GM12873 (cell line): ENCODE measurements around the gene KREMEN1.

Source experiments
- TF ChIP-seq, protein P1 (sequence below): IDR thresholded peaks from 2 replicates; pipeline ENCODE4 v1.5.1; 2012; ENCODE audit warnings: low read depth, mild to moderate bottlenecking, moderate library complexity, low read length, control low read depth; ENCODE audit not compliant: insufficient read depth; ENCODE audit errors: missing control alignments

Gene KREMEN1

DNA sequence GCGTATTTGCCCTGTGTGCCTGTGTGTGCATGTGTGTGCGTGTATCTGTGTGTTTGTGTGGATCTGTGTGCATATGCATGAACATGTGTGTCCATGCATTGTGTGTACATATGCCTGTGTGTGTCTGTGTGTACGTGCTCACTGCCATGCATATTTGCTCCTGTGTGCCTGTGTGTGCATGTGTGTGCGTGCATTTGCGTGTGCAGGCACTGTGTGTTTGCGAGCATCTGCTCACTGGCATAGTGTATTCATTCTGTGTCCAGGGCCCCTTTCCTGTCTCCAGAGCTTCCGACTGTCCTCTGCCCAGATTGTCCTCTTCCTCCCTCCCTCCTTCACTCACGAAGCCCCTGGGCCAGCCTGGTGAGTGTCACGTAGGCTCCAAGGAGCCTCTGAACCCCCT lies 138.6 kb downstream of the KREMEN1 start:
- TF ChIP-seq, protein P1, sequence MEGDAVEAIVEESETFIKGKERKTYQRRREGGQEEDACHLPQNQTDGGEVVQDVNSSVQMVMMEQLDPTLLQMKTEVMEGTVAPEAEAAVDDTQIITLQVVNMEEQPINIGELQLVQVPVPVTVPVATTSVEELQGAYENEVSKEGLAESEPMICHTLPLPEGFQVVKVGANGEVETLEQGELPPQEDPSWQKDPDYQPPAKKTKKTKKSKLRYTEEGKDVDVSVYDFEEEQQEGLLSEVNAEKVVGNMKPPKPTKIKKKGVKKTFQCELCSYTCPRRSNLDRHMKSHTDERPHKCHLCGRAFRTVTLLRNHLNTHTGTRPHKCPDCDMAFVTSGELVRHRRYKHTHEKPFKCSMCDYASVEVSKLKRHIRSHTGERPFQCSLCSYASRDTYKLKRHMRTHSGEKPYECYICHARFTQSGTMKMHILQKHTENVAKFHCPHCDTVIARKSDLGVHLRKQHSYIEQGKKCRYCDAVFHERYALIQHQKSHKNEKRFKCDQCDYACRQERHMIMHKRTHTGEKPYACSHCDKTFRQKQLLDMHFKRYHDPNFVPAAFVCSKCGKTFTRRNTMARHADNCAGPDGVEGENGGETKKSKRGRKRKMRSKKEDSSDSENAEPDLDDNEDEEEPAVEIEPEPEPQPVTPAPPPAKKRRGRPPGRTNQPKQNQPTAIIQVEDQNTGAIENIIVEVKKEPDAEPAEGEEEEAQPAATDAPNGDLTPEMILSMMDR = no peak

DNA sequence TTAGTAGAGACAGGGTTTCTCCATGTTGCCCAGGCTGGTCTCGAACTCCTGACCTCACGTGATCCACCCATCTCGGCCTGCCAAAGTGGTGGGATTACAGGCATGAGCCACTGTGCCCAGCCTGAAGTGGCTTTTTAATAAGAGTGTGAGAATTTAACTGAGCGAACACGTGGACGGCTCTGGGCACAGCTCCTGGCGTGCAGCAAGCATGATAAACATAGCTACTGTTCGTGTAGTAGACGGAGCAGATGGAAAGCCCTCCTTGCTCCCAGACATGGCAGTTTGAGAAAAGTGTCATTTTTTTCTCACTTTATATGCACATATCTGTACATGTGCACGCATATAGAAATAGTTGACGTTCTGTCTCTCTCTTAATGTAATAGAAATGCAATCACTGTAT lies 139.9 kb downstream of the KREMEN1 start:
- TF ChIP-seq, protein P1 = no peak

DNA sequence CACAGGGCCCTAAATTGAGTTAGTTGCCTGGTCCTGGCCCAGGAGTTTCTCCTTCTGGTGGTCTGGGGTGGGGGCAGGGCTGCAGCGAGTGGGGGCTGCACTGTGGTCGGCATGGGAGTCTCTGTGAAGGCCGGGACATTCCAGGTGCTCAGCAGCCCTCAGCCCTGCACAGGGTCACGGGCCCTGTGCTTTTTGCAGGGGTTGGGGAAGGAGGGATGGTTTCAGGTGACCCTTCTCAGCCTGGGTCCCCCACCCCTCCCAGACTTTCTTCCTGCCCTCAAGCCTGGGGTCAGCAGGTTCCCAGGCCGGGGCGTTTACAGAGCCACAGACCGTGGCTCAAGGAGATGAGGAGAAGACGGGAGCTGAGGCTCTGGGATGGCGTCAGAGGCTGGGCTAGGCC lies 140.7 kb downstream of the KREMEN1 start:
- TF ChIP-seq, protein P1 = no peak

DNA sequence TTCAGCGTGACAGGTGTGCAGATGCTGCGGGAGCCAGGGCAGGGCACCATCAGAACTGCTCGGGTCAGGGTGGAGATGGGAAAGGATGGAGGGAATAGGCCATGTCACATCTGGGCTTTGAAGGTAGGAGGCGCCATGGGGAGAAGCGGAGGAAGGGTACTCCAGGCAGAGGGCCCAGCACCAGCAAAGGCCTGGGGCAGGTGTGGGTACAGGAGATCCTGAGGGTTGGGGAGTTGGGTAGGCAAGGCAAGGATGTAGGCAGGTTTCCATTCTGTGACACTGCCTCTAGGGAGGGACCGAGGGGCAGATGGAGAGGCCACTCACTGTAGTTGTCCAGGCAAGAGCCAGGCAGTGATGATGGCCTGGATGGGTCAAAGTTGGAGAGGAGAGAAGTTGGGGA lies 141.4 kb downstream of the KREMEN1 start:
- TF ChIP-seq, protein P1 = no peak

DNA sequence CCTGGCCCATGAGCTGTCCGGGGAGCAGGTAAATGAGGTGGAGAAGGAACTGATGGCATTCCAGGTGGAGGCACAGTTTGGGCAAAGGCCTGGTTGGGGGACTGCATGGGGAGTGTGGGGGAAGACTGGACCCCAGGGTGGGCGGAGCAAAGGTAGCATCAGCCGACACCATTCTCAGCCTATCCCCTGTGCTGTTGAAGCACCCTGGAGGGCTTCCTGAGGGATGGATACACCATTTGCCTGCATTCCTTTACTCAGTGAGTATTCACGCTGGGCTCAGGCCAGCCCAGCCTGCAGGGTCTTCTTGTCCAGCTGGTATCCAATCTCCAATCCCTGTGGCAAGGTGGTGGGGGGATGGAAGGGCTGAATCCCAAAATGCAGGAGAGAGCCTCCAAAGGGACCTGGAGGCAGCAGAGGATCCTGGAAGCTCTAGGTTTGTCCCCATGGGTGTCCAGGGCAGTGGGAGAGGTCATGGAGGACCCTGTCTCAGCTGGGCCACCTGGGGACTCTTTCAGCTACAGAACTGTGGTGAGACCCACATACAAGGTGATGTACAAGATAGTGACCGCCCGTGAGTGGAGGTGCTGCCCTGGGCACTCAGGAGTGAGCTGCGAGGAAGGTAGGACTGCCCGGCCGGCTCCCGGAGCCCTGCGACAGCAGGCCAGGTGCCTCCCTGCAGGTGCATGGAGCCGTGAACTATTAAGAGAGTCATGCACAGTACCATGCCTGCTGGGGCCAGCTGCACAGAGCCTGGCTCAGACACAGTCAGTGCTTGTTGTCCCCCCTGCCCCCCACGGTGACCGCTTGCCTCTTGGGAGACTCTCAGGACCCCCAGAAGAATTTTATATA lies 142.4 kb downstream of the KREMEN1 start:
- TF ChIP-seq, protein P1 = no peak

DNA sequence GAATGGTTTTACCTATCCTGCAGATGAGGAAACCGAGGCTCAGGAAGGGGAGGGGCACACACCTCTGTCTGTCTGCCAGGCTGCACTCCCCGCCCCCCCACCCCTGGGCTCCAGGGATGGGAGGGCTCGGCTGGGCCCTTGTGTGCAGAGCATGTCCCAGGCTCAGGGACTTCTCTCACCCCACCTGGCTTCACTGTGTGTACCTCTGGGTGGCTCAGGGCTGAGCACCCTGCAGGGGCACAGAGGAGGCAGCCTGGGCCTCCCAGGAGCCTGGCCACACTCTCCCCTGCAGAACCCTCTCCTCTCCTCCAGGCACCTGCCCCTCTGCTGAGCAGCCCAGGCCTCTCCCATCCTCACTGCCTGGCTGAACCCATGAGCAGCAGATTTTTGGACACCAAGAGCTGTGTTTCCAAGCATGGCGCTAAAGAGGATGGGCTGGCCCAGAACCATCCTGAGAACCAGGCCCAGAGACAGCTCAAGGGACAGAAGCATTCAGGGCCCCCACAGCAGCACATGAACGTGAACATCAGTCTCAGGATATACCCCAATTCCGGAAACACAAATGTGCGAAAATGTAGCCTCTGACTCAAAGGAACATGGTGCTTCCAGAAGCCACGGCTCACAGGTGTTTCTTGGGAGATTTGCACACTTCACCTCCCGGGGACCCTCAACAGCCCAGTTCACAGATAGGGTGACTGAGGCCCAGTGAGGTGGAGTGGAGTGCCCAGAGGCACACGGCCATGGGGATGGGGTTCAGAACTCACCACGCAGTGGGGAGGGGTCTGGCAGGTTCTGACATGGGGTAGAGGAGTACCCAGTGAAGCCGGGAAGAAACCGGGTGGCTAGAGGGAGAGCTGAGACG lies 143.4 kb downstream of the KREMEN1 start:
- TF ChIP-seq, protein P1 = no peak

DNA sequence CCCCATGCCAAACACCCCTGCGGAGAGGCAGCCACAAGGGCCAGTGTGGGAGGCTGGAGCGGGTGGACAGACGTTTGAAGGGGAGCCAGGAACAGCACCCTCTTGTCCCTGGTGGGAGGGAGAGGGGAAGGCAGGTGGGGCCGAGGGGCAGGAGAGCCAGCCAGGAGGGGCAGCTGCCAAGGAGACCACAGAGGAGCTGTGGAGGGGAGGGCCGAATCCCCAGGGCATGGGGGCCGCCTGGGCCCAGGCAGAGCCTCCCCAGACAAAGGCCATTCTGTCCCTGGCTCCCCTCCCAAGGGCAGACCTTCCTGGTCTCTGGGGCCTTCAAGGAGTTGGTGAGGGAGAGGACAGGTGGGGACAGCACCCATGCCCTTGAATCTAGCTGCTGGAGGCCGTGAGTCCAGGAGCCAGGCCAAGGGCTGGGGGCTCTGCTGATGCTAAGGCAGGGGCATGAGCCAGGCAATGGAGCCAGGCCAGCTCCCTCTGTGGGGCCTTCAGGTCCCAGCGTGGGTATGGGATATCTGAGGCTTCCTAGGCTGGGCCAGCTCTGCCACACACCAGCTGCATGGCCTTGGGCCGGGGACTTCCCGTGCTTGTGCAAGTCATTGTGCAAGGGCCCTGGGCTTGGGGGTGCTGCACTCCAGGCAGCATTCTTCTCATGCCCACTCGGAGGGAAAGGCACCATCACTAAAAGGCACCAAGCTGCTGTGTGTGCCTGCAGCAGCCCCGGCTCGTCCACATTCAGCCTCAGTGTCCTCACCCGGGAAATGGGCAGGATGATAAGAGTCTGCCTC lies 144.2 kb downstream of the KREMEN1 start:
- TF ChIP-seq, protein P1 = no peak
